Mesenchymal stem cell (in vitro differentiated cells and primary cell): ENCODE measurements around the gene CS.
"Not testable (repeated sequence)": the region's sequence is repeated elsewhere in the genome, so short reads cannot be mapped to it uniquely, and the experiment has no call there.

Experiments
- DNase-seq: peaks from one replicate; pipeline ENCODE4 v3.0.0-alpha.2; 2013
- H2AFZ ChIP-seq: one replicate; pipeline ENCODE4 v1.6.1; 2013; ENCODE audit warnings: low read depth, mild to moderate bottlenecking, control low read depth, inconsistent platforms, low read length, moderate library complexity
- H2AK5ac ChIP-seq: 2 replicates; pipeline ENCODE4 v1.6.1; 2013; ENCODE audit warnings: low read length, moderate library complexity, mild to moderate bottlenecking, inconsistent platforms; ENCODE audit not compliant: severe bottlenecking
- H2BK120ac ChIP-seq: one replicate; pipeline ENCODE4 v1.6.1; 2013; ENCODE audit warnings: low read depth, mild to moderate bottlenecking, inconsistent platforms, low read length, moderate library complexity
- H2BK12ac ChIP-seq, 2 experiments: one replicate each; pipeline ENCODE4 v1.6.1; 2013; ENCODE audit warnings: inconsistent platforms in 2 of 2, low read length in 2 of 2, mild to moderate bottlenecking in 2 of 2, moderate library complexity in 2 of 2, control low read depth in 1 of 2
- H2BK15ac ChIP-seq: one replicate; pipeline ENCODE4 v1.6.1; 2013; ENCODE audit warnings: mild to moderate bottlenecking, low read depth, inconsistent platforms; ENCODE audit not compliant: poor library complexity, severe bottlenecking
- H2BK5ac ChIP-seq: 2 replicates; pipeline ENCODE4 v1.6.1; 2013; ENCODE audit warnings: low read depth, mild to moderate bottlenecking, low read length, control low read depth, inconsistent platforms; ENCODE audit not compliant: poor library complexity, severe bottlenecking
- H3K14ac ChIP-seq, 2 experiments: one replicate each; pipeline ENCODE4 v1.6.1; 2013; ENCODE audit warnings: inconsistent platforms in 2 of 2, low read length in 2 of 2, control low read depth in 1 of 2, mild to moderate bottlenecking in 1 of 2, moderate library complexity in 1 of 2
- H3K18ac ChIP-seq, 2 experiments: one replicate each; pipeline ENCODE4 v1.6.1; 2013; ENCODE audit warnings: inconsistent platforms in 2 of 2, low read length in 2 of 2, control low read depth in 1 of 2, low read depth in 1 of 2, mild to moderate bottlenecking in 1 of 2
- H3K23ac ChIP-seq, 2 experiments: one replicate each; pipeline ENCODE4 v1.6.1; 2013; ENCODE audit warnings: inconsistent platforms in 2 of 2, low read length in 2 of 2, mild to moderate bottlenecking in 2 of 2, moderate library complexity in 2 of 2, control low read depth in 1 of 2
- H3K27ac ChIP-seq: 2 replicates; pipeline ENCODE4 v1.5.1; 2013; ENCODE audit warnings: mild to moderate bottlenecking, moderate library complexity, low read length, control low read depth, inconsistent platforms; ENCODE audit not compliant: poor library complexity, severe bottlenecking
- H3K27me3 ChIP-seq, 2 experiments: 2 replicates each; pipeline versions ENCODE4 v1.6.1 to v1.7.0; 2013; ENCODE audit warnings: low read length in 2 of 2, mild to moderate bottlenecking in 2 of 2, moderate library complexity in 2 of 2, control low read depth in 1 of 2, inconsistent platforms in 1 of 2; ENCODE audit not compliant: control insufficient read depth in 1 of 2, insufficient read depth in 1 of 2
- H3K36me3 ChIP-seq, 2 experiments: 2 replicates each; pipeline versions ENCODE4 v1.6.1 to v1.7.0; 2013; ENCODE audit warnings: low read length in 2 of 2, control low read depth in 1 of 2, inconsistent platforms in 1 of 2, low read depth in 1 of 2, mild to moderate bottlenecking in 1 of 2; ENCODE audit not compliant: insufficient read depth in 2 of 2, control insufficient read depth in 1 of 2
- H3K4ac ChIP-seq, 2 experiments: one replicate each; pipeline ENCODE4 v1.6.1; 2013; ENCODE audit warnings: inconsistent platforms in 2 of 2, low read length in 2 of 2, mild to moderate bottlenecking in 2 of 2, moderate library complexity in 2 of 2, control low read depth in 1 of 2, low read depth in 1 of 2
- H3K4me1 ChIP-seq: 2 replicates; pipeline ENCODE4 v1.6.1; 2013; ENCODE audit warnings: low read depth, low read length, control low read depth; ENCODE audit not compliant: control insufficient read depth, insufficient read depth
- H3K4me2 ChIP-seq: 2 replicates; pipeline ENCODE4 v1.6.1; 2013; ENCODE audit warnings: low read length, mild to moderate bottlenecking, inconsistent platforms; ENCODE audit not compliant: poor library complexity, severe bottlenecking
- H3K4me3 ChIP-seq, 2 experiments: 2 replicates each; pipeline versions ENCODE4 v1.5.1 to v1.7.0; 2013; ENCODE audit warnings: low read length in 2 of 2, mild to moderate bottlenecking in 2 of 2, control low read depth in 1 of 2, low read depth in 1 of 2; ENCODE audit not compliant: insufficient read depth in 1 of 2
- H3K79me1 ChIP-seq: replicated peaks from 2 replicates; pipeline ENCODE4 v1.6.1; 2013; ENCODE audit warnings: mild to moderate bottlenecking, control low read depth, low read length, inconsistent platforms; ENCODE audit not compliant: poor library complexity, severe bottlenecking
- H3K9ac ChIP-seq: 2 replicates; pipeline ENCODE4 v1.7.0; 2013; ENCODE audit warnings: mild to moderate bottlenecking, low read length, moderate library complexity
- H3K9me3 ChIP-seq: 2 replicates; pipeline ENCODE4 v1.7.0; 2013; ENCODE audit warnings: mild to moderate bottlenecking, low read length; ENCODE audit not compliant: control insufficient read depth
- H4K8ac ChIP-seq: one replicate; pipeline ENCODE4 v1.6.1; 2013; ENCODE audit warnings: inconsistent platforms, mild to moderate bottlenecking, low read length, moderate library complexity
- H4K91ac ChIP-seq: one replicate; pipeline ENCODE4 v1.6.1; 2013; ENCODE audit warnings: mild to moderate bottlenecking, low read length, inconsistent platforms
- WGBS: methylation state at CpG from one replicate; pipeline ENCODE4 v1.1.7; 2013; ENCODE audit warnings: mixed read lengths; 5-methylcytosine and 5-hydroxymethylcytosine counted together

The CS gene

GRCh38 chr12:56266068-56266692 lies 34.0 kb downstream of the CS start:
- 64% methylated on average over 13 of the region's 16 CpGs for WGBS

GRCh38 chr12:56262955-56263354 lies 37.2 kb downstream of the CS start:
- not testable (repeated sequence) for H3K36me3 ChIP-seq, H4K91ac ChIP-seq, H2BK120ac ChIP-seq, H4K8ac ChIP-seq, H3K9me3 ChIP-seq, H2BK12ac ChIP-seq, H2AK5ac ChIP-seq, H3K27me3 ChIP-seq, H3K14ac ChIP-seq, H2BK15ac ChIP-seq, H3K4ac ChIP-seq, H2BK5ac ChIP-seq, H3K18ac ChIP-seq, DNase-seq, H3K4me2 ChIP-seq, H2AFZ ChIP-seq, H3K4me3 ChIP-seq, H3K4me1 ChIP-seq, H3K23ac ChIP-seq, H3K79me1 ChIP-seq, H3K27ac ChIP-seq, H3K9ac ChIP-seq
- 96% methylated on average over 7 of the region's 7 CpGs for WGBS

More at GRCh38 chr12:56266068-56266692, 34.0 kb downstream of the CS start:
- not testable (repeated sequence) for H3K27me3 ChIP-seq, H3K14ac ChIP-seq, H2BK120ac ChIP-seq, H3K4ac ChIP-seq, H3K4me1 ChIP-seq, H3K23ac ChIP-seq, H3K9me3 ChIP-seq, H2BK12ac ChIP-seq, H2BK5ac ChIP-seq, H3K79me1 ChIP-seq, DNase-seq, H2AK5ac ChIP-seq
- peak overlapping the region; percentile 88 for H4K91ac ChIP-seq
- H4K8ac ChIP-seq: peak overlapping the region; percentile 83
- peak overlapping the region; percentile 55 for H3K27ac ChIP-seq
- peak overlapping the region in 1 of 2 experiments; percentile 92 for H3K18ac ChIP-seq
- H3K4me3 ChIP-seq: peak overlapping the region; percentile 78 to 85
- H2AFZ ChIP-seq: peak overlapping the region; percentile 87
- H3K36me3 ChIP-seq: peaks cover 6 to 24% of the 10 kb centered on the region in 2 experiments
- H2BK15ac ChIP-seq: peak overlapping the region; percentile 39
- H3K9ac ChIP-seq: peak overlapping the region; percentile 94
- peak overlapping the region; percentile 72 for H3K4me2 ChIP-seq

GRCh38 chr12:56261503-56262232 lies 38.5 kb downstream of the CS start:
- Histone ChIP-seq H3K27ac (peak overlapping the region; percentile 43), H4K8ac (no peak overlapping the region), H2AK5ac (no peak overlapping the region), H3K23ac (no peak overlapping the region), H3K4me1 (peaks cover 10% of the 10 kb centered on the region), H3K4me3 (no peak overlapping the region), H2BK120ac (no peak overlapping the region), H4K91ac (no peak overlapping the region), H3K9me3 (no peaks in the 10 kb centered on the region), H3K79me1 (no peaks in the 10 kb centered on the region), H2AFZ (no peak overlapping the region), H3K36me3 (peaks cover 0 to 3% of the 10 kb centered on the region in 2 experiments), H3K9ac (no peak overlapping the region), H2BK5ac (no peak overlapping the region), H3K4ac (no peak overlapping the region), H3K4me2 (no peak overlapping the region), H2BK15ac (no peak overlapping the region), H2BK12ac (no peak overlapping the region), H3K18ac (no peak overlapping the region), H3K27me3 (no peaks in the 10 kb centered on the region), H3K14ac (no peak overlapping the region)
- DNase-seq: peak; percentile 74
- 58% methylated on average over 4 of the region's 5 CpGs for WGBS

GRCh38 chr12:56260921-56261320 lies 39.2 kb downstream of the CS start:
- H3K4me3 ChIP-seq: no peak overlapping the region
- 95% methylated on average over 3 of the region's 3 CpGs for WGBS

More at GRCh38 chr12:56260921-56261320, 39.2 kb downstream of the CS start:
- H2AK5ac ChIP-seq: peak overlapping the region; percentile 94
- H2AFZ ChIP-seq: no peak overlapping the region
- no peak for DNase-seq
- H3K4ac ChIP-seq: no peak overlapping the region
- no peaks in the 10 kb centered on the region for H3K79me1 ChIP-seq
- H3K9ac ChIP-seq: no peak overlapping the region
- no peak overlapping the region for H3K27ac ChIP-seq
- H2BK120ac ChIP-seq: no peak overlapping the region
- H3K36me3 ChIP-seq: peaks cover 0 to 10% of the 10 kb centered on the region in 2 experiments
- H3K4me1 ChIP-seq: peaks cover 14% of the 10 kb centered on the region
- H4K8ac ChIP-seq: peak overlapping the region; percentile 55
- no peak overlapping the region for H3K4me2 ChIP-seq
- H2BK5ac ChIP-seq: no peak overlapping the region
- H3K14ac ChIP-seq: no peak overlapping the region
- peak overlapping the region in 1 of 2 experiments; percentile 56 for H2BK12ac ChIP-seq
- H4K91ac ChIP-seq: no peak overlapping the region
- no peaks in the 10 kb centered on the region for H3K9me3 ChIP-seq
- H3K23ac ChIP-seq: no peak overlapping the region
- no peak overlapping the region for H2BK15ac ChIP-seq
- H3K18ac ChIP-seq: no peak overlapping the region
- no peaks in the 10 kb centered on the region for H3K27me3 ChIP-seq
